ENCODE measurements around the gene ARID1A.
A peak's percentile ranks its signal among the peaks of the same experiment; 100 is the strongest.

ARID1A gene

GRCh38 chr1:26697431-26697977 is 1.7 kb downstream of the ARID1A start:
- Histone ChIP-seq H3F3A (ENCODE audit: insufficient read depth) (peaks cover 28% of the 10 kb centered on the region), H2AFZ (ENCODE audit: low read depth, low read length, severe bottlenecking) (no peak overlapping the region), H3K27ac (ENCODE audit: low read depth, low read length) (peak overlapping the region; percentile 80), H3K79me2 (ENCODE audit: insufficient read depth, low read length) (peaks cover 62% of the 10 kb centered on the region), H3K27me3 (ENCODE audit: low read length) (no peaks in the 10 kb centered on the region), H3K36me3 (ENCODE audit: low read length) (peaks cover 12% of the 10 kb centered on the region; the same call in 1 of the 2 replicates), H3K9me3 (ENCODE audit: insufficient read depth, low read length) (no peaks in the 10 kb centered on the region), H3K9ac (ENCODE audit: low read length) (peak overlapping the region; percentile 93), H3K4me3 (ENCODE audit: insufficient read depth, low read length, poor library complexity, severe bottlenecking) (peak overlapping the region; percentile 61), H4K20me1 (ENCODE audit: low read depth, low read length) (peaks cover 42% of the 10 kb centered on the region), H3K4me2 (ENCODE audit: low read depth, low read length, poor library complexity, severe bottlenecking) (peak overlapping the region; percentile 90), H3K9me2 (replicated peaks; ENCODE audit: insufficient read depth, low read length) (no peaks in the 10 kb centered on the region)
- TF ChIP-seq CTCF (IDR thresholded peaks at IDR 0.05; ENCODE audit: insufficient read depth, low read length, poor library complexity, severe bottlenecking) (no peak), EZH2phosphoT487 (conservative IDR thresholded peaks at IDR 0.05; ENCODE audit: low read length) (no peak)

DNA sequence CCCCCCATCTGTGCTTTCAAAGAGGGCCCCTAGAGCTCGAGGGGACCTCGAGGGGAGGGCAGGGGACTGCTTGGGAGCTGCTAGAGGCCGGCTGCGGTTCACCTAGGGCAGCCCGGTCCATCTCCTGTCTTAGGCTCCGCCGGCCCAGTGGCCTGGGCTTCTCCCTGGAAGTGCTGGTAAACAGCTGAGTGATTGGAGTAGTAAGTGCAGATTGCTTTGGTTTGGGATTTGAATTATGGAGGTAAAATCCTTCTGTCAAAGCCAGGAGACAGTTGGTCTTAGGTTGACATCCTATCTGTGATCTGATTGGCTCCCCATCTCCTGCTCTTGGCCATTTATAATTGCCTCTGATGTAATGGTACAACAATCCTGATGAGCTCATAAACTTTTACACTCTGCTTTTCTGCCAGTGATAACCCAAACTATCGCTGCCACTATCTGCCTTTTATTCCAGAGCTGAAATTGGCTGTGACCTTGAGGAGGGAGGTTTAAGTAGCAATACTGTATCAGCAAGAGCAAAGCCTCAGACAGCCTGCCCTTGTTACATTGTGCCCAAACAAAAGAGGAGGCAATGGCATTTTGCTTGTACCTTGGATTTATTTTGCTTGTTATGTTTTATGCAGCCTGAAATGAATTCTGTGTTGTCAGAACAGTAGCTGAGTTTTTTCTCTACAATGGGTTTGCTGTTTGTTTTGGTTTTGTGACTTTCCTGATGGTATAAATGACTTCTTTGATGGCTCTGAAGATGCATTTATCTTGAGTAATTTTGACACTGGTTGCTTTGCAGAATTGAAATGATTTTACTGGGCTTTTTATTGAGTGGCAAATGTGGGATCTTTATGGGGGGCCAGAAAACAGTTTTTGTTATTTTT is 2.4 kb downstream of the ARID1A start:
- H3F3A ChIP-seq (ENCODE audit: insufficient read depth), result peaks cover 24% of the 10 kb centered on the region
- H3K36me3 ChIP-seq (ENCODE audit: low read length), result peaks cover 12% of the 10 kb centered on the region; the same call in 1 of the 2 replicates
- H2AFZ ChIP-seq (ENCODE audit: low read depth, low read length, severe bottlenecking), result no peak overlapping the region
- peak overlapping the region; percentile 61 for H3K4me3 ChIP-seq (ENCODE audit: insufficient read depth, low read length, poor library complexity, severe bottlenecking)
- TF ChIP-seq CTCF (IDR thresholded peaks at IDR 0.05; ENCODE audit: insufficient read depth, low read length, poor library complexity, severe bottlenecking), result no peak
- TF ChIP-seq EZH2phosphoT487 (conservative IDR thresholded peaks at IDR 0.05; ENCODE audit: low read length), result no peak
- H3K9me2 ChIP-seq (replicated peaks; ENCODE audit: insufficient read depth, low read length), result no peaks in the 10 kb centered on the region
- no peaks in the 10 kb centered on the region for H3K27me3 ChIP-seq (ENCODE audit: low read length)
- no peaks in the 10 kb centered on the region for H3K9me3 ChIP-seq (ENCODE audit: insufficient read depth, low read length)
- peak overlapping the region; percentile 93 for H3K9ac ChIP-seq (ENCODE audit: low read length)
- peaks cover 69% of the 10 kb centered on the region for H3K79me2 ChIP-seq (ENCODE audit: insufficient read depth, low read length)
- peak overlapping the region; percentile 80 for H3K27ac ChIP-seq (ENCODE audit: low read depth, low read length)
- peak overlapping the region; percentile 90 for H3K4me2 ChIP-seq (ENCODE audit: low read depth, low read length, poor library complexity, severe bottlenecking)
- peaks cover 44% of the 10 kb centered on the region for H4K20me1 ChIP-seq (ENCODE audit: low read depth, low read length)

GRCh38 chr1:26700711-26701110 is 4.9 kb downstream of the ARID1A start:
- Histone ChIP-seq H3K9me3 (ENCODE audit: insufficient read depth, low read length) (no peaks in the 10 kb centered on the region), H4K20me1 (ENCODE audit: low read depth, low read length) (peaks cover 54% of the 10 kb centered on the region), H3K9ac (ENCODE audit: low read length) (peak overlapping the region; percentile 93), H3K4me2 (ENCODE audit: low read depth, low read length, poor library complexity, severe bottlenecking) (peak overlapping the region; percentile 90), H3K4me3 (ENCODE audit: insufficient read depth, low read length, poor library complexity, severe bottlenecking) (peak overlapping the region; percentile 61), H2AFZ (ENCODE audit: low read depth, low read length, severe bottlenecking) (no peak overlapping the region), H3K79me2 (ENCODE audit: insufficient read depth, low read length) (peaks cover 94% of the 10 kb centered on the region), H3K9me2 (replicated peaks; ENCODE audit: insufficient read depth, low read length) (no peaks in the 10 kb centered on the region), H3K27me3 (ENCODE audit: low read length) (no peaks in the 10 kb centered on the region), H3F3A (ENCODE audit: insufficient read depth) (peaks cover 4% of the 10 kb centered on the region; the same call in 1 of the 2 replicates), H3K27ac (ENCODE audit: low read depth, low read length) (peak overlapping the region; percentile 1; the same call in 1 of the 2 replicates), H3K36me3 (ENCODE audit: low read length) (peaks cover 12% of the 10 kb centered on the region; the same call in 1 of the 2 replicates)
- TF ChIP-seq EZH2phosphoT487 (conservative IDR thresholded peaks at IDR 0.05; ENCODE audit: low read length) (no peak), CTCF (IDR thresholded peaks at IDR 0.05; ENCODE audit: insufficient read depth, low read length, poor library complexity, severe bottlenecking) (no peak)
